ENCODE measurements around the gene ZNF346.

- TF ChIP-seq POLR2A (IDR thresholded peaks at IDR 0.05; ENCODE audit: low read length) (no peak), GATA1 (IDR thresholded peaks at IDR 0.05; ENCODE audit: low read depth, low read length) (no peak)
Observed at GRCh38 chr5:177079606-177080005, 57.1 kb downstream of the ZNF346 start.
